Calu3 (cell line): ENCODE data around the gene PHETA1. TPM values are rescaled to one million over a fixed set of nuclear protein-coding genes. Genes with fewer than 3 reads are reported as not detected.
"Not testable (repeated sequence)": the region's sequence is repeated elsewhere in the genome, so short reads cannot be mapped to it uniquely, and the experiment has no call there.

Source experiments
- BruUV-seq: library from RNA; stranded (reverse); fragments of 400-500 nt; replicated peaks from 2 replicates; lab custom pipeline; 2021; lab: Mats Ljungman, UMichigan
- CTCF ChIA-PET: fragments of 300-600 bp; sonication (Branson Sonifier 250); formaldehyde crosslinking; loops from one replicate; lab custom pipeline; 2022; ENCODE audit warnings: antibody characterized with exemption; lab: Charles Lee
- DNase-seq: peaks from one replicate; pipeline ENCODE4 v3.0.0; 2022
- H3K27ac Mint-ChIP-seq: one replicate; pipeline ENCODE4 v1.8.0; 2022; ENCODE audit warnings: mixed read lengths; ENCODE audit not compliant: unreplicated experiment
- H3K27me3 Mint-ChIP-seq: one replicate; pipeline ENCODE4 v1.8.0; 2022; ENCODE audit warnings: mixed read lengths; ENCODE audit not compliant: unreplicated experiment
- H3K36me3 Mint-ChIP-seq: one replicate; pipeline ENCODE4 v1.8.0; 2022; ENCODE audit warnings: mild to moderate bottlenecking, moderate library complexity, mixed read lengths; ENCODE audit not compliant: insufficient read depth, unreplicated experiment
- H3K4me1 Mint-ChIP-seq: one replicate; pipeline ENCODE4 v1.8.0; 2022; ENCODE audit warnings: mild to moderate bottlenecking, low read depth, mixed read lengths; ENCODE audit not compliant: unreplicated experiment
- H3K4me3 Mint-ChIP-seq: one replicate; pipeline ENCODE4 v1.8.0; 2022; ENCODE audit warnings: mild to moderate bottlenecking, low read depth, moderate library complexity, mixed read lengths; ENCODE audit not compliant: unreplicated experiment
- H3K9me3 Mint-ChIP-seq: one replicate; pipeline ENCODE4 v1.8.0; 2022; ENCODE audit warnings: low read depth, mixed read lengths; ENCODE audit not compliant: unreplicated experiment
- intact Hi-C: fragments of 100-400 bp; cut with micrococcal nuclease; formaldehyde crosslinking; loops from one replicate; pipeline ENCODE4 v1.10.0; 2022; ENCODE audit not compliant: unreplicated experiment
- total RNA-seq: library from RNA; stranded (reverse); gene quantifications from 2 replicates; pipeline ENCODE4 v1.2.3, GENCODE V29; 2022
- TF ChIP-seq, protein P1 (sequence below): fragments of 200-600 bp; IDR thresholded peaks from one replicate; pipeline ENCODE4 v1.8.0; 2022; ENCODE audit warnings: antibody characterized with exemption; ENCODE audit not compliant: unreplicated experiment

PHETA1 gene
- total RNA-seq, 1 experiment from 2014 or later = 20.7 TPM

- BruUV-seq = no TSS peak
- no peak for DNase-seq
- Mint-ChIP-seq H3K27me3 (peaks cover 8% of the 10 kb centered on the region), H3K27ac (no peak overlapping the region), H3K4me1 (peaks cover 8% of the 10 kb centered on the region), H3K4me3 (no peak overlapping the region), H3K36me3 (no peaks in the 10 kb centered on the region), H3K9me3 (no peaks in the 10 kb centered on the region)
- intact Hi-C loops = no loop called here
- TF ChIP-seq, protein P1, sequence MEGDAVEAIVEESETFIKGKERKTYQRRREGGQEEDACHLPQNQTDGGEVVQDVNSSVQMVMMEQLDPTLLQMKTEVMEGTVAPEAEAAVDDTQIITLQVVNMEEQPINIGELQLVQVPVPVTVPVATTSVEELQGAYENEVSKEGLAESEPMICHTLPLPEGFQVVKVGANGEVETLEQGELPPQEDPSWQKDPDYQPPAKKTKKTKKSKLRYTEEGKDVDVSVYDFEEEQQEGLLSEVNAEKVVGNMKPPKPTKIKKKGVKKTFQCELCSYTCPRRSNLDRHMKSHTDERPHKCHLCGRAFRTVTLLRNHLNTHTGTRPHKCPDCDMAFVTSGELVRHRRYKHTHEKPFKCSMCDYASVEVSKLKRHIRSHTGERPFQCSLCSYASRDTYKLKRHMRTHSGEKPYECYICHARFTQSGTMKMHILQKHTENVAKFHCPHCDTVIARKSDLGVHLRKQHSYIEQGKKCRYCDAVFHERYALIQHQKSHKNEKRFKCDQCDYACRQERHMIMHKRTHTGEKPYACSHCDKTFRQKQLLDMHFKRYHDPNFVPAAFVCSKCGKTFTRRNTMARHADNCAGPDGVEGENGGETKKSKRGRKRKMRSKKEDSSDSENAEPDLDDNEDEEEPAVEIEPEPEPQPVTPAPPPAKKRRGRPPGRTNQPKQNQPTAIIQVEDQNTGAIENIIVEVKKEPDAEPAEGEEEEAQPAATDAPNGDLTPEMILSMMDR = no peak
- CTCF ChIA-PET = interaction anchor here (0.7 kb wide), 1 partner anchor 37 kb away, joined by 3 read pairs; no protein-coding TSS in a partner anchor
Measured at GRCh38 chr12:111337371-111337770, 31.5 kb downstream of the PHETA1 start.

DNA sequence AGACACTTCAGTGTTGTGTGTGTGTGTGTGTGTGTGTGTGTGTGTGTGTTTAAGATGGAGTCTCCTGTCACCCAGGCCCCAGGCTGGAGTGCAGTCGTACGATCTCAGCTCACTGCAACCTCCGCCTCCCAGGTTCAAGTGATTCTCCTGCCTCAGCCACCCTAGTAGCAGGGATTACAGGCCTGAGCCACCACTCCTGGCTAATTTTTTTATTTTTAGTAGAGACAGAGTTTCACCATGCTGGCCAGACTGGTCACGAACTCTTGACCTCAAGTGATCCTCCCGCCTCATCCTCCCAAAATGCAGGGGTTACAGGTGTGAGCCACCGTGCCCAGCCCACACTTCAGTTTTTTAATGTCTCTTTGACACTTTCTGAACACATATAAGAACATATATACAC is 32.5 kb downstream of the PHETA1 start:
- CTCF ChIA-PET, BruUV-seq, H3K27ac Mint-ChIP-seq, H3K4me3 Mint-ChIP-seq, H3K9me3 Mint-ChIP-seq, H3K4me1 Mint-ChIP-seq, intact Hi-C loops, DNase-seq, H3K36me3 Mint-ChIP-seq: not testable (repeated sequence)
- peaks cover 12% of the 10 kb centered on the region for H3K27me3 Mint-ChIP-seq

GRCh38 chr12:111335811-111336210 is 33.1 kb downstream of the PHETA1 start:
- CTCF ChIA-PET = no interaction called here
- Mint-ChIP-seq H3K4me1 (peaks cover 6% of the 10 kb centered on the region), H3K36me3 (no peaks in the 10 kb centered on the region), H3K9me3 (no peaks in the 10 kb centered on the region), H3K27me3 (peaks cover 12% of the 10 kb centered on the region), H3K27ac (no peak overlapping the region), H3K4me3 (no peak overlapping the region)
- TF ChIP-seq, protein P1 = no peak
- intact Hi-C loops = no loop called here
- DNase-seq = no peak
- BruUV-seq = no TSS peak

- H3K36me3 Mint-ChIP-seq, DNase-seq, intact Hi-C loops, H3K9me3 Mint-ChIP-seq, CTCF ChIA-PET, H3K27ac Mint-ChIP-seq, H3K4me3 Mint-ChIP-seq, BruUV-seq, H3K4me1 Mint-ChIP-seq: not testable (repeated sequence)
- H3K27me3 Mint-ChIP-seq = peaks cover 14% of the 10 kb centered on the region
Measured at GRCh38 chr12:111335301-111335700, 33.6 kb downstream of the PHETA1 start.

DNA sequence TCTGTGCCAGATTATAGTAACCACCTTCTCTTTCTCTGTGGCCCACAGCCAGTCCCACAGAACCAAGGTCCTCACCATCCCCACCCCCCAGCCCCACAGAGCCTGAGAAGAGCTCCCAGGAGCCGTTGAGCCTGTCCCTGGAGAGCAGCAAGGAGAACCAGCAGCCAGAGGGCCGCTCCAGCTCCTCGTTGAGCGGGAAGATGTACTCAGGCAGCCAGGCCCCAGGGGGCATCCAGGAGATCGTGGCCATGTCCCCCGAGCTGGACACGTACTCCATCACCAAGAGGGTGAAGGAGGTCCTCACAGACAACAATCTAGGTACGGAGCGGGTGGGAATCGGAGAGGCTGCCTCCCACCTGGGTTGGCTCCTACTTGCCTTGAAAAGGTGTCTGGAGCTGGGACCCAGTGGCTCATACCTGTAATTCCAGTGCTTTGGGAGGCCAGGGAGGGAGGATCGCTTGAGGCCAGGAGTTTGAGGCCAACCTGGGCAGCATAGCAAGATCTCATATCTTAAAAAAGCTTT is 34.4 kb downstream of the PHETA1 start:
- Mint-ChIP-seq H3K9me3 (no peaks in the 10 kb centered on the region), H3K27ac (no peak overlapping the region), H3K4me3 (no peak overlapping the region), H3K27me3 (peaks cover 23% of the 10 kb centered on the region), H3K4me1 (no peaks in the 10 kb centered on the region), H3K36me3 (no peaks in the 10 kb centered on the region)
- DNase-seq = no peak
- TF ChIP-seq, protein P1 = no peak
- intact Hi-C loops = no loop called here
- no TSS peak for BruUV-seq
- CTCF ChIA-PET = interaction anchor here (0.5 to 0.6 kb wide), 2 partner anchors 31 to 63 kb away, joined by 3 to 13 read pairs; no protein-coding TSS in a partner anchor
